SK-N-MC (cell line): Measurements from ENCODE around the gene R3HDM2.

ENCODE experiments used
- EZH2 ChIP-seq: fragments of 200-600 bp; sonication (generic); IDR thresholded peaks from one replicate; pipeline ENCODE4 v1.6.1; 2017; ENCODE audit warnings: antibody characterized with exemption
- FOXP2 ChIP-seq: optimal IDR thresholded peaks from 2 replicates; pipeline ENCODE3; 2011; ENCODE audit warnings: mild to moderate bottlenecking, moderate library complexity; ENCODE audit not compliant: insufficient read depth; ENCODE audit errors: extremely low read length, control extremely low read depth
- POLR2AphosphoS5 ChIP-seq: IDR thresholded peaks from 2 replicates; pipeline ENCODE4 v1.6.1; 2012; ENCODE audit warnings: mild to moderate bottlenecking, low read depth, low read length, borderline replicate concordance

- no peak for TF ChIP-seq POLR2AphosphoS5
- TF ChIP-seq EZH2: no peak
- no peak for TF ChIP-seq FOXP2
These were observed 3.8 kb upstream of the R3HDM2 start, which contains the start of gene INHBC for GRCh38 chr12:57434517-57435223.
